GM18870 (cell line): ENCODE results near the gene MAPKAPK3.
"Not testable (repeated sequence)": the region's sequence is repeated elsewhere in the genome, so short reads cannot be mapped to it uniquely, and the experiment has no call there.

Source experiments
- ATAC-seq: cut with Tn5 transposase; IDR thresholded peaks from one replicate; pipeline ENCODE4 v1.9.1; 2021; ENCODE audit warnings: moderate library complexity; ENCODE audit not compliant: unreplicated experiment

Gene MAPKAPK3

GRCh38 chr3:50676031-50676705, 59.2 kb downstream of the MAPKAPK3 start:
- ATAC-seq = no peak

DNA sequence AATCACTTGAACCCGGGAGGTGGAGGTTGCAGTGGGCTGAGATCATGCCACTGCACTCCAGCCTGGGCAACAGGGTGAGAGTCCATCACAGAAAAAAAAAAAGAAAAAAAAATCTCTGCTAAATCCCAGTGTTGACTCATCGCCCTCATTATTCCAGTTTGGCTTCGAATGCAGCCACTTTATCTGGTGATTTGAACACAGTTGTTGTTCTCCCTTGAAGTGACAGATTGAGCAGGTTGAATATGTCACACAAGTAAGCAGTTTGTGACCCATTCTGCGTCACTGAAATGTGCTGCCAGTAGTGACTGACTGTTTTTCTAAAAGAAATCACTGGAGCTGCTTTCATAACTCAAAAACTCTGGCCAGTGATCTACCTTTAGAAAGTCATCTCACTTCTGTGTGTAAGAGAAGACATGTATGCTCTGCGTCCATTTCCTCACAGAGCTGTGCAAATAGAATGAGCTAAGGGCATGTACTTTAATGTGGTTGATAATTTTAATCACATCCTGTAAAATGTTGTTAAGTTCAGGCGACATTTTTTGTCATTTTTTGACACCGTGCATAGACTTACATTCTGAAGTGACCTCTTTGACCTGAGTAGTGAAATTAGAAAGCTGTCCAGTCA, 70.3 kb downstream of the MAPKAPK3 start:
- ATAC-seq = no peak

- ATAC-seq = no peak
Measured at GRCh38 chr3:50687916-50688315, 71.0 kb downstream of the MAPKAPK3 start.

- ATAC-seq = not testable (repeated sequence)
Measured at GRCh38 chr3:50688602-50689001, 71.7 kb downstream of the MAPKAPK3 start.

DNA sequence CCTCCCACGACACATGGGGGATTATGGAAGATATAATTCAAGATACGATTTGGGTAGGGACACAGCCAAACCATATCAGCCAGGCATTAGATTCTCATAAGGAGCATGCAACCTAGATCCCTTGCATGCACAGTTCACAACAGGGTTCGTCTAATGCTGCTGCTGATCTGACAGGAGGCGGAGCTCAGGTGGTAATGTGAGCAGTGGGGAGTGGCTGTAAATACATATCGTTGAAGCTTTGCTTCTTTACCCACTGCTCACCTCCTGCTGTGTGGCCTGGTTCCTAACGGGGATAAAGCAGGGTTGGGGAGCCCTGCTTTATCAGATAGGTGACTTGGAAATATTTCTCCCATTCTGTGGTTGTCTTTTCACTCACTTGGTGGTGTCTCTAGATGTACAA, 72.6 kb downstream of the MAPKAPK3 start:
- no peak for ATAC-seq

- no peak for ATAC-seq
Measured at GRCh38 chr3:50695031-50695430, 78.1 kb downstream of the MAPKAPK3 start.

DNA sequence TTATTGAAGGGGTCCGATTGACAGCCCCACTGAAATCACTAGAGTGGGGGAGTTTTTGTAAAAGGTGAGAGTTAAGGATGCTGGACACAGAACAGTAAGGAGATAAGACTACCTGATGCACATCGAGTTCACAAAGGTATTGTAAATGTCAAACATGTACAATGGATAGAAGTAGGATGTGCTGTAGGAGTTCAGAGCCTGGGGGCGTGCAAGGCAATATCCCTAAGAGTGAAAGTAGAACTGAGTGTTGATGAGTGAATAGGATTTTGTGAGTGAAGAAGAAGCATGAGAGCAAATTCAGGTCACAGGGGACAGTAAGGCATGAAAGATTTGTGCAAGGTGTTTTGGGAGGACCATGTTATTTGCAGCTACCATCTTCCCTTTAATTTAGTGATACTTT, 79.3 kb downstream of the MAPKAPK3 start:
- ATAC-seq = no peak

GRCh38 chr3:50698269-50698668, 81.3 kb downstream of the MAPKAPK3 start:
- no peak for ATAC-seq
